ENCODE results near the gene LRRC49.
"Not testable (repeated sequence)": the region's sequence is repeated elsewhere in the genome, so short reads cannot be mapped to it uniquely, and the experiment has no call there.

Gene LRRC49

DNA sequence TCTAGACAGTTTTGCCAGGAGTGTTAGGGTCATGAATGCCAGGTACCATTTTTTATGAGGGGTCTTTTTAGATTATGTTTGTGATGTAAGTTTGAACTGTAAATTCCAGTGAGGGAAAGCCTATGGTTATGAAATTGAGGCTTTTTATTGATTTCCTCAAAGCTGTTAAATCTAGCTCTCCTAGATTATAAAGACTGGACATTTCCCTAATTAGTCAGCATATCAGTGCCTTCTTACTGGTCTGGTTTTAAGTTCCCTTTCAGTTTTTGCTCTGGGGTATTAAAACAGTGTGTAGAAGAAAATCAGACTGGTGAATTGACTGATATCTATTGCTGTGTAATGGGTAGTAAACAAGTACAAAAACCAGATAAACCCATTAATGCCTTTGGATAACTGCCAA lies 39.2 kb downstream of the LRRC49 start:
- TF ChIP-seq, protein P1, sequence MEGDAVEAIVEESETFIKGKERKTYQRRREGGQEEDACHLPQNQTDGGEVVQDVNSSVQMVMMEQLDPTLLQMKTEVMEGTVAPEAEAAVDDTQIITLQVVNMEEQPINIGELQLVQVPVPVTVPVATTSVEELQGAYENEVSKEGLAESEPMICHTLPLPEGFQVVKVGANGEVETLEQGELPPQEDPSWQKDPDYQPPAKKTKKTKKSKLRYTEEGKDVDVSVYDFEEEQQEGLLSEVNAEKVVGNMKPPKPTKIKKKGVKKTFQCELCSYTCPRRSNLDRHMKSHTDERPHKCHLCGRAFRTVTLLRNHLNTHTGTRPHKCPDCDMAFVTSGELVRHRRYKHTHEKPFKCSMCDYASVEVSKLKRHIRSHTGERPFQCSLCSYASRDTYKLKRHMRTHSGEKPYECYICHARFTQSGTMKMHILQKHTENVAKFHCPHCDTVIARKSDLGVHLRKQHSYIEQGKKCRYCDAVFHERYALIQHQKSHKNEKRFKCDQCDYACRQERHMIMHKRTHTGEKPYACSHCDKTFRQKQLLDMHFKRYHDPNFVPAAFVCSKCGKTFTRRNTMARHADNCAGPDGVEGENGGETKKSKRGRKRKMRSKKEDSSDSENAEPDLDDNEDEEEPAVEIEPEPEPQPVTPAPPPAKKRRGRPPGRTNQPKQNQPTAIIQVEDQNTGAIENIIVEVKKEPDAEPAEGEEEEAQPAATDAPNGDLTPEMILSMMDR (IDR thresholded peaks at IDR 0.05; ENCODE audit: low read depth, low read length), result no peak
- H3K9me3 ChIP-seq, result no peaks in the 10 kb centered on the region
- H3K27me3 ChIP-seq, result no peaks in the 10 kb centered on the region
- H3K36me3 ChIP-seq, result no peaks in the 10 kb centered on the region
- H3K4me1 ChIP-seq, result peaks cover 10% of the 10 kb centered on the region
- DNase-seq, result no peak
- no peak overlapping the region for H3K4me3 ChIP-seq (ENCODE audit: low read depth, low read length)

DNA sequence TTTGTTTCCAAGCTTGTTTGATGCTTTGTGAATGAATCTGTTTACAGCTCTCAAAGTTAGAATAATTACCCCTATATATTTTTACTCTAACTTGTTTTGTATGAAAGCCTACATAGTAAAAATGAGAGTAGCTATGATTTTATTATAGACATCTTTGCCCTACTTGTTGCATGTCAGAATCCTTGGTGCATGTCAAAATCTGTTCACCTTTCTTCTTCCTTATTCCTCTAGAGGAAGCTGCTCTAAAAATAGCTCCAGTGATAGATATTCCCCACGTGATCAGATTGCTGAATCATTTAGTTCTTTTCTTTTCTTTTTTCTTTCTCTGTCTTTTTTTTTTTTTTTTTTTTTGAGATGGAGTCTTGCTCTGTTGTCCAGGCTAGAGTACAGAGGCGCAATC lies 39.8 kb downstream of the LRRC49 start:
- no peak for DNase-seq
- H3K9me3 ChIP-seq, result no peaks in the 10 kb centered on the region
- H3K4me3 ChIP-seq (ENCODE audit: low read depth, low read length), result no peak overlapping the region
- no peaks in the 10 kb centered on the region for H3K36me3 ChIP-seq
- H3K4me1 ChIP-seq, result peaks cover 11% of the 10 kb centered on the region
- no peaks in the 10 kb centered on the region for H3K27me3 ChIP-seq
- TF ChIP-seq, protein P1 (IDR thresholded peaks at IDR 0.05; ENCODE audit: low read depth, low read length), result no peak

DNA sequence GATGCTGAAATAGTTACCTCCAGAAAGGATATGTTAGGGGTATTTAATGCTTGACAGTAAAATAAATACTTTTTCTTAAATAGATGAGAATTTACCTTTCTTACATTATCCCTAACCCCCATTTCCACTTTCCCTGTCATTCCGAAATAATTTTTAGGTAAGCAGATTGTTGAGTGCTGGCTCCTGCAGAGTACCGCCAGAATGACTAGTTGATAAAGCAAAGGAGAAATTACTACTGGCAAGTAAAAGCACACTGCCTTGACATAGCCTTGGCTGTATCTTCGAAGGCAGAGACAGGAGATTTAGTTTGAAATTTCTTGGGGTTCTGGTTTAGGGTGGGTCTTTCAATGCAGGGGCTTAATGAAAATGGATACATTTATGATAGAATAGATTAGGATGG lies 40.8 kb downstream of the LRRC49 start:
- H3K27me3 ChIP-seq, result no peaks in the 10 kb centered on the region
- DNase-seq, result no peak
- H3K36me3 ChIP-seq, result no peaks in the 10 kb centered on the region
- TF ChIP-seq, protein P1 (IDR thresholded peaks at IDR 0.05; ENCODE audit: low read depth, low read length), result no peak
- H3K4me3 ChIP-seq (ENCODE audit: low read depth, low read length), result no peak overlapping the region
- H3K9me3 ChIP-seq, result no peaks in the 10 kb centered on the region
- H3K4me1 ChIP-seq, result peaks cover 11% of the 10 kb centered on the region

DNA sequence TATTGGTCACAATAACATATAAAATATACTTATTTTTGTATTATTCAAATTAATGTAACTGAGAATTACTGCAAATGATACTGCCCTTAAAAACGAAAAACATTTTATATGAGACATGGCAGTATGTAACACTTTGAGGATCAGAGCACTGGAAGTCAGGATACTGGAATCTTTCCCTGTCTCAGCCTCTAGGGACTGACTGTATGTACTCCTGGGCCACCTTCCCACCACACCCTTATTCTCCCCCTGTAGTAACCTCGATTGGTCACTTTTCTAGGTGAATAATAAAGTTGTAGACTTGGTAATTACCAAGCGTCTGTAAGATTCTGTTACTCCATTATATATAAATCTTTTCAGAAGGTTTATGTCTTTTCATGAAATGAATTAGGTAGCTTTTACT lies 43.0 kb downstream of the LRRC49 start:
- TF ChIP-seq, protein P1 (IDR thresholded peaks at IDR 0.05; ENCODE audit: low read depth, low read length), result no peak
- no peak overlapping the region for H3K4me3 ChIP-seq (ENCODE audit: low read depth, low read length)
- H3K9me3 ChIP-seq, result no peaks in the 10 kb centered on the region
- no peaks in the 10 kb centered on the region for H3K36me3 ChIP-seq
- H3K27me3 ChIP-seq, result no peaks in the 10 kb centered on the region
- DNase-seq, result no peak
- peaks cover 11% of the 10 kb centered on the region for H3K4me1 ChIP-seq

DNA sequence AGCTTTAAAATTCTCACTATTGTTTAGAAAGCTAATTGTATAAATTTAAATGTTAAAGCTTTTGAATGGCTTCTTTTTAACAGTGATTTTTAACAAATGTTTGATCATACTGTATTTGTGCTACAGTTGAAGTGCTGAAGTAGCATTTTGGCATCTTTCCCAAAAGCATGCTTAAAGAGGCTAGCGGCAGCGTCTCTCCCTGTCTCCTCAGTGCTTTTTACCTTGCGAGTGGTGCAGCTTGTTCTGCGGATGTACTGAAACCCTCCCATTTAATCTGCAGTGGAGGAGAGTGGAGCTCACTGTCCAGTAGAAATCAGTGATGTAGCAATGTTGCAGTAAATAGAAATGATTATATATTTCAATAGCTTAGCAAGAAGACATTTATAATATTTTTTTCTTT lies 43.7 kb downstream of the LRRC49 start:
- Histone ChIP-seq H3K4me3 (ENCODE audit: low read depth, low read length) (0 out of 2 replicates have a peak overlapping the region, but pooled peaks have one; percentile 0), H3K27me3 (no peaks in the 10 kb centered on the region), H3K4me1 (peaks cover 11% of the 10 kb centered on the region), H3K9me3 (no peaks in the 10 kb centered on the region), H3K36me3 (no peaks in the 10 kb centered on the region)
- TF ChIP-seq, protein P1 (IDR thresholded peaks at IDR 0.05; ENCODE audit: low read depth, low read length), result no peak
- DNase-seq, result peak; percentile 28

DNA sequence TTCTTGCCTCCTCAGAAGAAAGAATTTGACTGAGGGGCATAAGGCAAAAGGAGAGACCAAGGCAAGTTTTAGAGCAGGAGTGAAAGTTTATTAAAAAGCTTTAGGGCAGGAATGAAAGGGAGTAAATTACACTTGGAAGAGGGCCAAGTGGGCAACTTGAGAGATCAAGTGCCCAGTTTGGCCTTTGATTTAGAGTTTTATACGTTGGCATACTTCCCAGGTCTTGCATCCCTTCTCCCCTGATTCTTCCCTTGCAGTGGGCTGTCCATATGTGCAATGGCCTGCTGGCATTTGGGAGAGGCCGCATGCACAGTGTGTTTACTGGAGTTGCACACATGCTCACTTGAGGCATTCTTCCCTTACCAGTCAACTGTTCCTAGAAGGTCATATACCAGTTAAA lies 50.7 kb downstream of the LRRC49 start:
- not testable (repeated sequence) for H3K9me3 ChIP-seq; H3K36me3 ChIP-seq; H3K27me3 ChIP-seq; H3K4me3 ChIP-seq (ENCODE audit: low read depth, low read length); DNase-seq; H3K4me1 ChIP-seq
